DMS79 treated with DMSO at 0.1 percent for 48 hours (cell line): Measurements from ENCODE around the gene SORD.

ENCODE experiments used
- DNase-seq: peaks from one replicate; lab custom pipeline; 2025; lab: John Stamatoyannopoulos, UW

SORD gene

GRCh38 chr15:45116482-45117307 is 93.7 kb downstream of the SORD start:
- no peak for DNase-seq

- DNase-seq = no peak
Measured at GRCh38 chr15:45117308-45118130, 94.5 kb downstream of the SORD start.

- DNase-seq = peak; percentile 84
Measured at GRCh38 chr15:45118131-45118588, 95.2 kb downstream of the SORD start.

- DNase-seq = no peak
Measured at GRCh38 chr15:45118996-45119395, 96.0 kb downstream of the SORD start.

- DNase-seq = no peak
Measured at GRCh38 chr15:45120081-45120972, 97.3 kb downstream of the SORD start.

- no peak for DNase-seq
Measured at GRCh38 chr15:45121020-45121419, 98.0 kb downstream of the SORD start.

GRCh38 chr15:45121706-45122417 is 98.9 kb downstream of the SORD start:
- DNase-seq = no peak

- no peak for DNase-seq
Measured at GRCh38 chr15:45122719-45123118, 99.7 kb downstream of the SORD start.

- DNase-seq = no peak
Measured at GRCh38 chr15:45123397-45123796, 100.4 kb downstream of the SORD start.

- no peak for DNase-seq
Measured at GRCh38 chr15:45126535-45127158, 103.7 kb downstream of the SORD start.
